Astrocyte of the cerebellum (primary cell): Measurements from ENCODE around the gene PKIG.

Experiments
- DNase-seq: peaks from one replicate; pipeline ENCODE4 v3.0.0-alpha.2; 2011; ENCODE audit warnings: low read depth
- H3K4me3 ChIP-seq: 2 replicates; pipeline ENCODE4 v1.5.1; 2011; ENCODE audit warnings: mild to moderate bottlenecking, low read depth, low read length, moderate library complexity
- CTCF ChIP-seq: IDR thresholded peaks from 2 replicates; pipeline ENCODE4 v1.5.1; 2012; ENCODE audit warnings: low read length, low read depth, moderate library complexity, mild to moderate bottlenecking; ENCODE audit errors: missing control alignments
- in situ Hi-C: cut with HindIII; loops from 2 replicates; pipeline ENCODE4 v1.10.0; 2017; ENCODE audit warnings: low sequenced_read_pairs

PKIG gene

DNA sequence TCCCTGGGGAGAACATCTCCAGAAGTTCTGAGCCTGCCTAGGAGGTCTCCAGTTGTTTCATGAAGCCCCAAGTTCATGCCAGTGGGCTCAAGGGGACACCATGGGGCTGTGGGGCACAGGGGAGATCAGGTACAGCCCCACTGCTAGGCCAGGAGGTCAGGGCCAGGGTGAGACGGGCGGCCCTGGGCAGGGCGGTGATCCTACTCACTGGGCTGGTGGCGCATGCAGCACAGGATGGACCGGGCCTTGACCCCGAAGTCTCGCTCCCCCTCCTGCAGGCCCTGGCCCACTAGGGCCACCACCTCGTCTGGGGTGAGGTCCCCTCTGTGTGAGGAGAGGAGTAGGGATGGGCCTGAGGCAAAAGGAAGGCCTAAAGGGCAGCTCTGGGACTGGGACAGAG lies 43.0 kb downstream of the PKIG start:
- no peak for DNase-seq
- in situ Hi-C loops: no loop called here
- no peak for TF ChIP-seq CTCF
- no peak overlapping the region for H3K4me3 ChIP-seq

- in situ Hi-C loops: no loop called here
- no peak overlapping the region for H3K4me3 ChIP-seq
- no peak for TF ChIP-seq CTCF
- DNase-seq: no peak
Measured at GRCh38 chr20:44626278-44626677, 43.9 kb downstream of the PKIG start.

GRCh38 chr20:44627364-44628010 lies 45.1 kb downstream of the PKIG start:
- in situ Hi-C loops: no loop called here
- DNase-seq: no peak
- TF ChIP-seq CTCF: no peak

DNA sequence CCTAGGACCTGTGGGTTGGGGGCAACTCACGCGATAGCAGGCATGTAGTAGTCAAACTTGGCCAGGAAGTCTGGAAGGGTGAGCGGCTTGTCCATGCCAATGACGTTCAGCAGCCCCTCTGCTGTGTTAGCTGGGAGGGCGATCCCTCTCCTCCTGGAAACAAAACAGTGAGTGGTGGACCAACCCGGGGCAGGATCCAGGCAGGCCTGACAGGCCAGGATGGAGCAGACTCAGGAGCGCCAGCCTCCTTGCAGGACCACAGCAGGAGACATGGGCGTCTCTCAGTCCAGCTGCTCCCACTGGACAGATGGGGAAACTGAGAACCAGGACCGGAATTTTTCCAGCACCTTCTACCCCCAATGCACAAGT lies 46.6 kb downstream of the PKIG start:
- no peak overlapping the region for H3K4me3 ChIP-seq
- in situ Hi-C loops: no loop called here
- no peak for DNase-seq
- no peak for TF ChIP-seq CTCF

More at GRCh38 chr20:44627364-44628010, 45.1 kb downstream of the PKIG start:
- no peak overlapping the region for H3K4me3 ChIP-seq

- in situ Hi-C loops: no loop called here
- no peak overlapping the region for H3K4me3 ChIP-seq
- TF ChIP-seq CTCF: no peak
- no peak for DNase-seq
Measured at GRCh38 chr20:44629542-44629941, 47.2 kb downstream of the PKIG start.

- no peak for TF ChIP-seq CTCF
- in situ Hi-C loops: no loop called here
- no peak overlapping the region for H3K4me3 ChIP-seq
- no peak for DNase-seq
Measured at GRCh38 chr20:44630297-44630696, 47.9 kb downstream of the PKIG start.
